GM23338 (cell line): ENCODE data around the gene GCLM. TPM values are rescaled to one million over a fixed set of nuclear protein-coding genes. Genes with fewer than 3 reads are reported as not detected.

Experiments
- ATAC-seq: fragments of 200-7000 bp; cut with Tn5 transposase; 3 replicates; pipeline ENCODE4 v1.9.1; 2020
- DNase-seq: peaks from one replicate; pipeline ENCODE4 v3.0.0-alpha.2; 2015; ENCODE audit warnings: low spot score
- H2AFZ ChIP-seq: fragments of 200-600 bp; sonication (generic); 2 replicates; pipeline ENCODE4 v1.8.0; 2016; ENCODE audit warnings: antibody characterized with exemption, mild to moderate bottlenecking, moderate library complexity
- H3F3A ChIP-seq: fragments of 200-600 bp; sonication (generic); replicated peaks from 2 replicates; pipeline ENCODE4 v1.8.0; 2017; ENCODE audit warnings: antibody characterized with exemption, mixed run types, low read depth
- H3K27ac ChIP-seq: fragments of 200-600 bp; sonication (generic); 2 replicates; pipeline ENCODE4 v1.6.1; 2016; ENCODE audit warnings: low read depth
- H3K27me3 ChIP-seq: fragments of 200-600 bp; sonication (generic); 2 replicates; pipeline ENCODE4 v1.8.0; 2016; ENCODE audit warnings: mild to moderate bottlenecking, mixed run types, moderate library complexity; ENCODE audit not compliant: insufficient read depth
- H3K36me3 ChIP-seq: fragments of 200-600 bp; sonication (generic); 2 replicates; pipeline ENCODE4 v1.8.0; 2016; ENCODE audit warnings: mild to moderate bottlenecking; ENCODE audit not compliant: insufficient read depth
- H3K4me1 ChIP-seq: fragments of 200-600 bp; sonication (generic); 2 replicates; pipeline ENCODE4 v1.8.0; 2016; ENCODE audit warnings: mild to moderate bottlenecking, moderate library complexity; ENCODE audit not compliant: insufficient read depth
- H3K4me2 ChIP-seq: fragments of 200-600 bp; sonication (generic); 2 replicates; pipeline ENCODE4 v1.7.1; 2017; ENCODE audit warnings: mixed run types
- H3K4me3 ChIP-seq: fragments of 200-600 bp; sonication (generic); 2 replicates; pipeline ENCODE4 v1.6.1; 2016; ENCODE audit warnings: mixed run types
- H3K79me2 ChIP-seq: fragments of 200-600 bp; sonication (generic); replicated peaks from 2 replicates; pipeline ENCODE4 v1.8.0; 2017; ENCODE audit warnings: mild to moderate bottlenecking; ENCODE audit not compliant: insufficient read depth
- H3K9me2 ChIP-seq: fragments of 200-600 bp; sonication (generic); 2 replicates; pipeline ENCODE4 v1.8.0; 2017; ENCODE audit not compliant: insufficient read depth
- H4K20me1 ChIP-seq: fragments of 200-600 bp; sonication (generic); replicated peaks from 2 replicates; pipeline ENCODE4 v1.8.0; 2017; ENCODE audit warnings: mild to moderate bottlenecking; ENCODE audit not compliant: insufficient read depth
- H3K27ac Mint-ChIP-seq: 2 replicates; pipeline ENCODE4 v1.8.0; 2020; ENCODE audit warnings: inconsistent platforms, mild to moderate bottlenecking, moderate library complexity, mixed read lengths
- H3K27me3 Mint-ChIP-seq: 3 replicates; pipeline ENCODE4 v1.8.0; 2022; ENCODE audit warnings: low read depth, mild to moderate bottlenecking, moderate library complexity, mixed read lengths, inconsistent platforms; ENCODE audit not compliant: insufficient read depth, poor library complexity
- H3K36me3 Mint-ChIP-seq: 3 replicates; pipeline ENCODE4 v1.8.0; 2021; ENCODE audit warnings: low read depth, mild to moderate bottlenecking, inconsistent platforms, moderate library complexity, mixed read lengths
- H3K4me1 Mint-ChIP-seq: 3 replicates; pipeline ENCODE4 v1.8.0; 2020; ENCODE audit warnings: mild to moderate bottlenecking, inconsistent platforms, mixed read lengths
- H3K4me3 Mint-ChIP-seq: 3 replicates; pipeline ENCODE4 v1.8.0; 2021; ENCODE audit warnings: moderate library complexity, mild to moderate bottlenecking, inconsistent platforms, mixed read lengths
- H3K9me3 Mint-ChIP-seq: 3 replicates; pipeline ENCODE4 v1.8.0; 2020; ENCODE audit warnings: moderate library complexity, mild to moderate bottlenecking, inconsistent platforms, mixed read lengths
- CREB1 ChIP-seq: fragments of 250-450 bp; sonication (Bioruptor Pico); IDR thresholded peaks from 2 replicates; pipeline ENCODE4 v1.5.0; 2020; ENCODE audit warnings: low read depth, mild to moderate bottlenecking, moderate library complexity
- EZH2 ChIP-seq: fragments of 200-600 bp; sonication (generic); IDR thresholded peaks from one replicate; pipeline ENCODE4 v1.8.0; 2017; ENCODE audit warnings: antibody characterized with exemption, mild to moderate bottlenecking, low read depth; ENCODE audit not compliant: unreplicated experiment
- JUNB ChIP-seq: IDR thresholded peaks from one replicate; pipeline ENCODE4 v1.6.1; 2016; ENCODE audit warnings: antibody characterized with exemption; ENCODE audit not compliant: unreplicated experiment
- POLR2AphosphoS5 ChIP-seq: IDR thresholded peaks from 2 replicates; pipeline ENCODE4 v1.6.1; 2016; ENCODE audit warnings: antibody characterized with exemption, low read depth
- ZNF114 ChIP-seq: fragments of 250-450 bp; sonication (Bioruptor Pico); IDR thresholded peaks from 2 replicates; pipeline ENCODE4 v1.5.0; 2020; ENCODE audit warnings: mild to moderate bottlenecking, moderate library complexity
- polyA plus RNA-seq: library from polyadenylated mRNA; unstranded; fragments of >200 nt; fragmentation: Nextera tagmentation; extraction: Ambion mirVana; gene quantifications from 2 replicates; pipeline ENCODE4 v1.2.1, GENCODE V29; 2016
- total RNA-seq: library from RNA; depleted of rRNA; stranded (reverse); fragments of >200 nt; shearing (Covaris generic); gene quantifications from 2 replicates; pipeline ENCODE4 v1.2.3, GENCODE V29; 2014
- TF ChIP-seq, protein P1 (sequence below): fragments of 250-450 bp; sonication (Bioruptor Pico); IDR thresholded peaks from 2 replicates; pipeline ENCODE4 v1.5.0; 2020; ENCODE audit warnings: mild to moderate bottlenecking, moderate library complexity
- TF ChIP-seq, protein P2 (sequence below), 2 experiments: fragments of 200-600 bp in 1 of 2; sonication (generic) in 1 of 2; conservative IDR thresholded peaks; 2 replicates each; pipeline versions ENCODE4 v1.5.1 to v1.6.1; 2016 to 2017; ENCODE audit warnings: antibody characterized with exemption in 2 of 2, low read depth in 2 of 2, mild to moderate bottlenecking in 2 of 2, moderate library complexity in 1 of 2
- TF ChIP-seq, protein P3 (sequence below): IDR thresholded peaks from one replicate; pipeline ENCODE4 v1.6.1; 2018; ENCODE audit warnings: antibody characterized with exemption; ENCODE audit not compliant: unreplicated experiment

GCLM gene
- total and polyA plus RNA-seq, 2 experiments from 2014 or later, result 10.4 to 12.8 TPM

- TF ChIP-seq, protein P1, sequence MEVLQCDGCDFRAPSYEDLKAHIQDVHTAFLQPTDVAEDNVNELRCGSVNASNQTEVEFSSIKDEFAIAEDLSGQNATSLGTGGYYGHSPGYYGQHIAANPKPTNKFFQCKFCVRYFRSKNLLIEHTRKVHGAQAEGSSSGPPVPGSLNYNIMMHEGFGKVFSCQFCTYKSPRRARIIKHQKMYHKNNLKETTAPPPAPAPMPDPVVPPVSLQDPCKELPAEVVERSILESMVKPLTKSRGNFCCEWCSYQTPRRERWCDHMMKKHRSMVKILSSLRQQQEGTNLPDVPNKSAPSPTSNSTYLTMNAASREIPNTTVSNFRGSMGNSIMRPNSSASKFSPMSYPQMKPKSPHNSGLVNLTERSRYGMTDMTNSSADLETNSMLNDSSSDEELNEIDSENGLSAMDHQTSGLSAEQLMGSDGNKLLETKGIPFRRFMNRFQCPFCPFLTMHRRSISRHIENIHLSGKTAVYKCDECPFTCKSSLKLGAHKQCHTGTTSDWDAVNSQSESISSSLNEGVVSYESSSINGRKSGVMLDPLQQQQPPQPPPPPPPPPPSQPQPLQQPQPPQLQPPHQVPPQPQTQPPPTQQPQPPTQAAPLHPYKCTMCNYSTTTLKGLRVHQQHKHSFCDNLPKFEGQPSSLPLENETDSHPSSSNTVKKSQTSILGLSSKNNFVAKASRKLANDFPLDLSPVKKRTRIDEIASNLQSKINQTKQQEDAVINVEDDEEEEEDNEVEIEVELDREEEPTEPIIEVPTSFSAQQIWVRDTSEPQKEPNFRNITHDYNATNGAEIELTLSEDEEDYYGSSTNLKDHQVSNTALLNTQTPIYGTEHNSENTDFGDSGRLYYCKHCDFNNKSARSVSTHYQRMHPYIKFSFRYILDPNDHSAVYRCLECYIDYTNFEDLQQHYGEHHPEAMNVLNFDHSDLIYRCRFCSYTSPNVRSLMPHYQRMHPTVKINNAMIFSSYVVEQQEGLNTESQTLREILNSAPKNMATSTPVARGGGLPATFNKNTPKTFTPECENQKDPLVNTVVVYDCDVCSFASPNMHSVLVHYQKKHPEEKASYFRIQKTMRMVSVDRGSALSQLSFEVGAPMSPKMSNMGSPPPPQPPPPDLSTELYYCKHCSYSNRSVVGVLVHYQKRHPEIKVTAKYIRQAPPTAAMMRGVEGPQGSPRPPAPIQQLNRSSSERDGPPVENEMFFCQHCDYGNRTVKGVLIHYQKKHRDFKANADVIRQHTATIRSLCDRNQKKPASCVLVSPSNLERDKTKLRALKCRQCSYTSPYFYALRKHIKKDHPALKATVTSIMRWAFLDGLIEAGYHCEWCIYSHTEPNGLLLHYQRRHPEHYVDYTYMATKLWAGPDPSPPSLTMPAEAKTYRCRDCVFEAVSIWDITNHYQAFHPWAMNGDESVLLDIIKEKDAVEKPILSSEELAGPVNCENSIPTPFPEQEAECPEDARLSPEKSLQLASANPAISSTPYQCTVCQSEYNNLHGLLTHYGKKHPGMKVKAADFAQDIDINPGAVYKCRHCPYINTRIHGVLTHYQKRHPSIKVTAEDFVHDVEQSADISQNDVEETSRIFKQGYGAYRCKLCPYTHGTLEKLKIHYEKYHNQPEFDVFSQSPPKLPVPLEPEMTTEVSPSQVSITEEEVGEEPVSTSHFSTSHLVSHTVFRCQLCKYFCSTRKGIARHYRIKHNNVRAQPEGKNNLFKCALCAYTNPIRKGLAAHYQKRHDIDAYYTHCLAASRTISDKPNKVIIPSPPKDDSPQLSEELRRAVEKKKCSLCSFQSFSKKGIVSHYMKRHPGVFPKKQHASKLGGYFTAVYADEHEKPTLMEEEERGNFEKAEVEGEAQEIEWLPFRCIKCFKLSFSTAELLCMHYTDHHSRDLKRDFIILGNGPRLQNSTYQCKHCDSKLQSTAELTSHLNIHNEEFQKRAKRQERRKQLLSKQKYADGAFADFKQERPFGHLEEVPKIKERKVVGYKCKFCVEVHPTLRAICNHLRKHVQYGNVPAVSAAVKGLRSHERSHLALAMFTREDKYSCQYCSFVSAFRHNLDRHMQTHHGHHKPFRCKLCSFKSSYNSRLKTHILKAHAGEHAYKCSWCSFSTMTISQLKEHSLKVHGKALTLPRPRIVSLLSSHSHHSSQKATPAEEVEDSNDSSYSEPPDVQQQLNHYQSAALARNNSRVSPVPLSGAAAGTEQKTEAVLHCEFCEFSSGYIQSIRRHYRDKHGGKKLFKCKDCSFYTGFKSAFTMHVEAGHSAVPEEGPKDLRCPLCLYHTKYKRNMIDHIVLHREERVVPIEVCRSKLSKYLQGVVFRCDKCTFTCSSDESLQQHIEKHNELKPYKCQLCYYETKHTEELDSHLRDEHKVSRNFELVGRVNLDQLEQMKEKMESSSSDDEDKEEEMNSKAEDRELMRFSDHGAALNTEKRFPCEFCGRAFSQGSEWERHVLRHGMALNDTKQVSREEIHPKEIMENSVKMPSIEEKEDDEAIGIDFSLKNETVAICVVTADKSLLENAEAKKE (CRISPR knock-in tag), result no peak
- TF ChIP-seq JUNB (no peak), EZH2 (no peak), CREB1 (CRISPR knock-in tag) (no peak), POLR2AphosphoS5 (no peak)
- TF ChIP-seq, protein P2, sequence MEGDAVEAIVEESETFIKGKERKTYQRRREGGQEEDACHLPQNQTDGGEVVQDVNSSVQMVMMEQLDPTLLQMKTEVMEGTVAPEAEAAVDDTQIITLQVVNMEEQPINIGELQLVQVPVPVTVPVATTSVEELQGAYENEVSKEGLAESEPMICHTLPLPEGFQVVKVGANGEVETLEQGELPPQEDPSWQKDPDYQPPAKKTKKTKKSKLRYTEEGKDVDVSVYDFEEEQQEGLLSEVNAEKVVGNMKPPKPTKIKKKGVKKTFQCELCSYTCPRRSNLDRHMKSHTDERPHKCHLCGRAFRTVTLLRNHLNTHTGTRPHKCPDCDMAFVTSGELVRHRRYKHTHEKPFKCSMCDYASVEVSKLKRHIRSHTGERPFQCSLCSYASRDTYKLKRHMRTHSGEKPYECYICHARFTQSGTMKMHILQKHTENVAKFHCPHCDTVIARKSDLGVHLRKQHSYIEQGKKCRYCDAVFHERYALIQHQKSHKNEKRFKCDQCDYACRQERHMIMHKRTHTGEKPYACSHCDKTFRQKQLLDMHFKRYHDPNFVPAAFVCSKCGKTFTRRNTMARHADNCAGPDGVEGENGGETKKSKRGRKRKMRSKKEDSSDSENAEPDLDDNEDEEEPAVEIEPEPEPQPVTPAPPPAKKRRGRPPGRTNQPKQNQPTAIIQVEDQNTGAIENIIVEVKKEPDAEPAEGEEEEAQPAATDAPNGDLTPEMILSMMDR (conservative IDR thresholded peaks at IDR 0.05; ENCODE audit: low read depth in 2 of 2), result no peak
Observed at GRCh38 chr1:93842750-93843500, 66.3 kb downstream of the GCLM start (continued).

DNA sequence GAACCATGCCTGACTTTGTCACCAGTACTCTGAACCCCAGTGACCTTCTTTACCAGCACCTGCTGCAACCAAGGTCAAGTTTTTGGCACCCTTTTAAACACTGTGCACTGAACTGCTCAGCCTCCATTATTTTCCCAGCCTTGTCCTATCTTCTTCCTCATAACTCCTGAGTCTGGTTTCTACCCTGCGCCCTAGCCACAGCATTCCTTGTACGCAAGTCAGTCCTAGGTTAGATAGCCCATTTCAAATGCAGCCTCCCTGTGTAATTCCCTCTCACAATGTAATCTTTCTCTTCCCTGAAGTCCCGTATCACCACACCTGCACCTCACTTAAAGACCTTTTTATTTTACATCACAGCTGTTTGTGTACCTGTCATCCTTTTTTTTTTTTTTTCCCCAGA, 67.5 kb downstream of the GCLM start:
- Mint-ChIP-seq H3K27ac (no peak overlapping the region), H3K4me1 (peaks cover 17% of the 10 kb centered on the region), H3K27me3 (peaks cover 7% of the 10 kb centered on the region), H3K4me3 (no peak overlapping the region), H3K36me3 (peaks cover 15% of the 10 kb centered on the region), H3K9me3 (no peaks in the 10 kb centered on the region)
- Histone ChIP-seq H3K4me1 (no peaks in the 10 kb centered on the region; the same call in 1 of the 2 replicates), H3K4me3 (no peak overlapping the region), H4K20me1 (no peaks in the 10 kb centered on the region), H3K36me3 (no peaks in the 10 kb centered on the region), H3K79me2 (no peaks in the 10 kb centered on the region), H3K27ac (no peak overlapping the region), H2AFZ (no peak overlapping the region), H3K9me2 (peaks cover 9% of the 10 kb centered on the region), H3K27me3 (no peaks in the 10 kb centered on the region), H3K4me2 (no peak overlapping the region), H3F3A (peaks cover 4% of the 10 kb centered on the region; the same call in 1 of the 2 replicates)
- no peak for DNase-seq
- no peak for ATAC-seq
- TF ChIP-seq ZNF114 (CRISPR knock-in tag) (no peak), JUNB (no peak)
- TF ChIP-seq, protein P3, sequence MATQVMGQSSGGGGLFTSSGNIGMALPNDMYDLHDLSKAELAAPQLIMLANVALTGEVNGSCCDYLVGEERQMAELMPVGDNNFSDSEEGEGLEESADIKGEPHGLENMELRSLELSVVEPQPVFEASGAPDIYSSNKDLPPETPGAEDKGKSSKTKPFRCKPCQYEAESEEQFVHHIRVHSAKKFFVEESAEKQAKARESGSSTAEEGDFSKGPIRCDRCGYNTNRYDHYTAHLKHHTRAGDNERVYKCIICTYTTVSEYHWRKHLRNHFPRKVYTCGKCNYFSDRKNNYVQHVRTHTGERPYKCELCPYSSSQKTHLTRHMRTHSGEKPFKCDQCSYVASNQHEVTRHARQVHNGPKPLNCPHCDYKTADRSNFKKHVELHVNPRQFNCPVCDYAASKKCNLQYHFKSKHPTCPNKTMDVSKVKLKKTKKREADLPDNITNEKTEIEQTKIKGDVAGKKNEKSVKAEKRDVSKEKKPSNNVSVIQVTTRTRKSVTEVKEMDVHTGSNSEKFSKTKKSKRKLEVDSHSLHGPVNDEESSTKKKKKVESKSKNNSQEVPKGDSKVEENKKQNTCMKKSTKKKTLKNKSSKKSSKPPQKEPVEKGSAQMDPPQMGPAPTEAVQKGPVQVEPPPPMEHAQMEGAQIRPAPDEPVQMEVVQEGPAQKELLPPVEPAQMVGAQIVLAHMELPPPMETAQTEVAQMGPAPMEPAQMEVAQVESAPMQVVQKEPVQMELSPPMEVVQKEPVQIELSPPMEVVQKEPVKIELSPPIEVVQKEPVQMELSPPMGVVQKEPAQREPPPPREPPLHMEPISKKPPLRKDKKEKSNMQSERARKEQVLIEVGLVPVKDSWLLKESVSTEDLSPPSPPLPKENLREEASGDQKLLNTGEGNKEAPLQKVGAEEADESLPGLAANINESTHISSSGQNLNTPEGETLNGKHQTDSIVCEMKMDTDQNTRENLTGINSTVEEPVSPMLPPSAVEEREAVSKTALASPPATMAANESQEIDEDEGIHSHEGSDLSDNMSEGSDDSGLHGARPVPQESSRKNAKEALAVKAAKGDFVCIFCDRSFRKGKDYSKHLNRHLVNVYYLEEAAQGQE, result no peak
